Suprapubic skin (tissue), 4 donors: ENCODE measurements around the gene GALC.

Experiments
- CTCF ChIP-seq, 2 donors: fragments of 200-600 bp in 1 of 2; fragments of 450-650 bp in 1 of 2; sonication (generic) in 1 of 2; IDR thresholded peaks; one replicate each; pipeline ENCODE4 v1.5.1; 2016 to 2019; ENCODE audit warnings: antibody characterized with exemption in 2 of 2, mild to moderate bottlenecking in 1 of 2, moderate library complexity in 1 of 2
- EP300 ChIP-seq: sonication (generic); formaldehyde crosslinking; IDR thresholded peaks from one replicate; pipeline ENCODE4 v1.6.1; 2017; ENCODE audit warnings: antibody characterized with exemption
- POLR2AphosphoS5 ChIP-seq, 3 donors: sonication (generic); formaldehyde crosslinking; IDR thresholded peaks; one replicate each; pipeline ENCODE4 v1.6.1; 2017; ENCODE audit warnings: antibody characterized with exemption in 3 of 3

- TF ChIP-seq CTCF (IDR thresholded peaks at IDR 0.05) (no peak), EP300 (no peak), POLR2AphosphoS5 (IDR thresholded peaks at IDR 0.05) (no peak)
Observed at GRCh38 chr14:87955501-87955900, 37.5 kb downstream of the GALC start.
